Stomach smooth muscle (tissue), 2 donors: ENCODE data around the gene ERC1.

Source experiments
- H3K27ac ChIP-seq: one replicate; pipeline ENCODE4 v1.7.0; 2013; ENCODE audit warnings: mild to moderate bottlenecking, low read length, inconsistent platforms
- H3K27me3 ChIP-seq, 2 donors: one replicate each; pipeline ENCODE4 v1.7.0; 2013; ENCODE audit warnings: low read length in 2 of 2; ENCODE audit not compliant: insufficient read depth in 2 of 2, control insufficient read depth in 1 of 2
- H3K36me3 ChIP-seq, 2 donors: one replicate each; pipeline ENCODE4 v1.7.0; 2013; ENCODE audit warnings: low read length in 2 of 2; ENCODE audit not compliant: control insufficient read depth in 2 of 2, insufficient read depth in 2 of 2
- H3K4me1 ChIP-seq: one replicate; pipeline ENCODE4 v1.7.0; 2013; ENCODE audit warnings: low read length; ENCODE audit not compliant: control insufficient read depth, insufficient read depth
- H3K4me3 ChIP-seq, 2 donors: one replicate each; pipeline ENCODE4 v1.7.0; 2013; ENCODE audit warnings: low read length in 2 of 2
- H3K9ac ChIP-seq, 2 donors: one replicate each; pipeline ENCODE4 v1.7.0; 2013; ENCODE audit warnings: low read length in 2 of 2, mild to moderate bottlenecking in 1 of 2
- H3K9me3 ChIP-seq, 2 donors: one replicate each; pipeline ENCODE4 v1.7.0; 2013; ENCODE audit warnings: low read length in 2 of 2; ENCODE audit not compliant: control insufficient read depth in 2 of 2
- donor health status: healthy.
- donor health status: Pancreatic carcinoma.

The ERC1 gene

GRCh38 chr12:990661-991349, at the start of gene ERC1:
Gene ERC1, plus strand, starts transcription at chr12:991223. Its CDS starts 36,681 bp downstream, at chr12:1027904.
- Histone ChIP-seq H3K36me3 (no peaks in the 10 kb centered on the region), H3K4me3 (peak within 1 kb of the TSS; percentile 87 to 92), H3K9ac (peak within 1 kb of the TSS; percentile 95 to 97), H3K4me1 (peaks cover 18% of the 10 kb centered on the region), H3K27me3 (no peaks in the 10 kb centered on the region), H3K27ac (peak within 1 kb of the TSS; percentile 98), H3K9me3 (no peaks in the 10 kb centered on the region)

- Histone ChIP-seq H3K36me3 (peaks cover 0 to 4% of the 10 kb centered on the region in 2 donors), H3K27ac (no peak overlapping the region), H3K4me3 (no peak overlapping the region)
These were observed 48.0 kb upstream of the ERC1 start for GRCh38 chr12:943051-943450.

DNA sequence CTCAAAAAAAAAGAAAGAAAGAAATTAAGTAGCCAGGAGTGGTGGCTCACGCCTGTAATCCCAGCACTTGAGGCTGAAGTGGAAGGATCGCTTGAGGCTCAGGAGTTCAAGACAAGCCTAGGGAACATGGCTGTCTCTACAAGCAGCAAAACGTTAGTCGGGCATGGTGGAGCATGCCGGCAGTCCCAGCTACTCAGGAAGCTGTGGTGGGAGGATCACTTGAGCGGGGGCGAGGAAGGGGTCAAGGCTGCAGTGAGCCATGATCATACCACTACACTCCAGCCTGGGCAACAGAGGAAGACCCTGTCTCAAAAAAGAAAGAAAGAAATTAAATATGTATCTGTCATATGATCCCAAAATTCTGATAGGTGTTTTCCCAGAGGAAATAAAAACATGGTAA, 46.8 kb upstream of the ERC1 start:
- Histone ChIP-seq H3K4me1 (no peaks in the 10 kb centered on the region), H3K4me3 (no peak overlapping the region), H3K27me3 (no peaks in the 10 kb centered on the region), H3K9ac (no peak overlapping the region), H3K27ac (no peak overlapping the region), H3K36me3 (peaks cover 0 to 4% of the 10 kb centered on the region in 2 donors), H3K9me3 (no peaks in the 10 kb centered on the region)

More at GRCh38 chr12:943051-943450, 48.0 kb upstream of the ERC1 start:
- Histone ChIP-seq H3K9ac (no peak overlapping the region), H3K4me1 (no peaks in the 10 kb centered on the region), H3K9me3 (no peaks in the 10 kb centered on the region), H3K27me3 (no peaks in the 10 kb centered on the region)

DNA sequence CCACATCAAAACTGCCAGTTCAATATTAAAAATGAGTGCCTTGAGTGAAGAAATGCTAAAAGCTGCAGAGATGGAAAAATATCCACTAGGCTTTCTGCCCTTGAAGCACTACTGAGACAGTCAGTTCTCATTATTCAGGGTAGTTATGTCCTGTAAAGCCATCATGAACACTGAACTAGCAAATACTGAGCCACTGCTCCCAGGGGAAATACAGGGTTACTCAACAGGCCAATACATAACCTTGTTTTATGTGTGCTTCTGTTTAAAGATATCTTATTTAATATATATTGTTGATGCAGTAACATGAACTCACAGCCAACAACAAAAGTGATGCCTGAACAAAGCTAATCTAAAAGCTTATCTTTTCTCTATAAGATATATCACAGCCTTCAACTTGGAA, 44.8 kb upstream of the ERC1 start:
- peaks cover 3% of the 10 kb centered on the region for H3K4me1 ChIP-seq
- no peaks in the 10 kb centered on the region for H3K9me3 ChIP-seq
- peaks cover 0 to 4% of the 10 kb centered on the region in 2 donors for H3K36me3 ChIP-seq
- H3K4me3 ChIP-seq: no peak overlapping the region
- no peak overlapping the region for H3K9ac ChIP-seq
- H3K27me3 ChIP-seq: no peaks in the 10 kb centered on the region
- no peak overlapping the region for H3K27ac ChIP-seq

DNA sequence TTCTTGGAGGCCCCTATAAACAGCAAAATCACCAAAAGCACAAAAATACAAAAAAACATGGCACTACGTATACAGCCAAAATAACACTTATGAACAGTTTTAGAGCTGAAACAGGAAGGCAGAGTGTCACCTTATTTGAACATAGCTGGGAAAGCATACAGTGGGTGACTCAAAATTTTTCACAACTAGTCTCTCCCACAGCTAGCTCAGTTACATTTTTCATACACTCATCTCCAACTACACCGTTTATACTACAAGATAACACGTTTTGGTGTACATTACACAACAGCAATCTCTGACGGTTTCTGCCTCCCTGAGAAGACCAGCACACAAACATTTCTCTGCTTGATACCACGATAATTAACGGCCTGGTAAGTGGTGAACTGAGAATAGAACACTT, 44.4 kb upstream of the ERC1 start:
- peaks cover 3% of the 10 kb centered on the region for H3K4me1 ChIP-seq
- H3K9me3 ChIP-seq: no peaks in the 10 kb centered on the region
- H3K9ac ChIP-seq: no peak overlapping the region
- H3K27ac ChIP-seq: no peak overlapping the region
- H3K27me3 ChIP-seq: no peaks in the 10 kb centered on the region
- H3K36me3 ChIP-seq: peaks cover 0 to 4% of the 10 kb centered on the region in 2 donors
- no peak overlapping the region for H3K4me3 ChIP-seq

- Histone ChIP-seq H3K27ac (peak overlapping the region; percentile 85), H3K4me1 (peaks cover 3% of the 10 kb centered on the region), H3K9me3 (no peaks in the 10 kb centered on the region), H3K36me3 (peaks cover 0 to 4% of the 10 kb centered on the region in 2 donors), H3K4me3 (no peak overlapping the region), H3K9ac (peak overlapping the region in 1 of 2 donors; percentile 79), H3K27me3 (no peaks in the 10 kb centered on the region)
These were observed 42.8 kb upstream of the ERC1 start for GRCh38 chr12:948238-948637.

DNA sequence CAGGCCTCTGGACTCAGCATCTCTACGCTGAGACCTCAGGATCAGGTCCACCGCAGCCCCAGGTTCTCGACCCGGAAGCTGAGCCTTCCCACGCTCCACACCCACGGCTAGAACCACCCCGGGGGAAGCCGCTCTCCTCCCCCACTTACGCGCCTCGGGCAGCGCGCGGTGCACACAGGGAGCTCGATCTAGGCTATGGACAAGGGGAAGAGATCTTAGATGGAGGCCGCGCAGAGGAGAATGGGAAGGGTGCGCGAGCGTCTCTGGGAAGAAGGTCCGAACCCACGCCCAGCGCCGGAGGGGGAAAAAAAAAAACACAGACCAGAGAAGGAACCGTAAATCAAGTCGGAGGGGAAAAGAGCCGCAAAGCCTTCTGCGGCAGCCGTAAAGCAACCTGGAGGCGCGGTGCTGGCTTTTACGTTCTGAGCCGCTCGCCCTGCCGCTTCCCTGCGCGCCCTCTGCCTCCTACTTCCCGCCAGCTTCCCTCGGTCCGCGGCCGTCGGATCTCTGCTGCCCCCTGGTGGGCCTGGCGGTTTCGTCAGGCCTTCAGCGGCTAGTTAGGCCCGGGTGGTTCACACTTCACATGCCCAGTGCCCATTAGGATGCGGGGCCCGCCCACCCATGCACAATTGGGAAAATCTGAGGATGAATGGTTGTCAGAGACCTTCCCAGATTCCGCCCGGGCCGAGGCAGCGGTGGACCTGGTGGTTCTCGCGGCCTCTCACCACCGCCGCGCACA, 41.4 kb upstream of the ERC1 start, which contains the start of gene RAD52:
Gene RAD52 (minus strand): TSS at position 242 of the 739 bp plus-strand sequence. CDS start 16,636 bp downstream, outside the sequence.
- H3K36me3 ChIP-seq: no peaks in the 10 kb centered on the region
- no peaks in the 10 kb centered on the region for H3K9me3 ChIP-seq
- peak within 1 kb of the TSS; percentile 93 to 94 for H3K4me3 ChIP-seq
- H3K4me1 ChIP-seq: peaks cover 3% of the 10 kb centered on the region
- H3K9ac ChIP-seq: peak within 1 kb of the TSS; percentile 79 to 88
- no peaks in the 10 kb centered on the region for H3K27me3 ChIP-seq
- peak within 1 kb of the TSS; percentile 85 for H3K27ac ChIP-seq

GRCh38 chr12:951176-951575, 39.8 kb upstream of the ERC1 start:
- Histone ChIP-seq H3K36me3 (no peaks in the 10 kb centered on the region), H3K4me3 (no peak overlapping the region), H3K27ac (no peak overlapping the region), H3K9ac (no peak overlapping the region), H3K4me1 (peaks cover 3% of the 10 kb centered on the region), H3K27me3 (no peaks in the 10 kb centered on the region), H3K9me3 (no peaks in the 10 kb centered on the region)

GRCh38 chr12:953776-954175, 37.2 kb upstream of the ERC1 start:
- Histone ChIP-seq H3K4me1 (peaks cover 5% of the 10 kb centered on the region), H3K27ac (no peak overlapping the region), H3K27me3 (no peaks in the 10 kb centered on the region), H3K9ac (no peak overlapping the region), H3K9me3 (no peaks in the 10 kb centered on the region), H3K4me3 (no peak overlapping the region), H3K36me3 (no peaks in the 10 kb centered on the region)

- Histone ChIP-seq H3K27me3 (no peaks in the 10 kb centered on the region), H3K36me3 (no peaks in the 10 kb centered on the region), H3K4me1 (peaks cover 5% of the 10 kb centered on the region), H3K9ac (no peak overlapping the region), H3K4me3 (no peak overlapping the region), H3K27ac (no peak overlapping the region), H3K9me3 (no peaks in the 10 kb centered on the region)
These were observed 36.3 kb upstream of the ERC1 start for GRCh38 chr12:954741-955140.

DNA sequence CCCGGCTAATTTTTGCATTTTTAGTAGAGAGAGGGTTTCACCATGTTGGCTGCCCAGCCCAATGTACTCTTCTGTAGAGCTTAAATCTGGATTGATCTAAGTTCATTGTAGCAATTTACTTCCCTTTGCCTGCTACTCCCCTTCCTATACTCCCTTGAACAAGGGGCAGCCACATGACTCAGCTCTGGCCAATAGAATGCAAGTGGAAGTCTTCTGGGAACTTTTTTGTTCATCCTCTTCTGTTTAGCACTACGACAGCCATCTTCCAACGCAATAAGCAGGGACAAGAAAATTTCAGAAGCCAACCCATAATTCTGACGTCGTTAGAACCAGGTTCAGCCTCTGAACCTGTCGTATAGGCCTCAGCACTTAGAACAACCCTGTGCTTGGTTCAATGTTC, 35.1 kb upstream of the ERC1 start:
- Histone ChIP-seq H3K27ac (no peak overlapping the region), H3K27me3 (no peaks in the 10 kb centered on the region), H3K9ac (no peak overlapping the region), H3K9me3 (no peaks in the 10 kb centered on the region), H3K36me3 (no peaks in the 10 kb centered on the region), H3K4me3 (no peak overlapping the region), H3K4me1 (peaks cover 3% of the 10 kb centered on the region)
